GM10266 (cell line): ENCODE data around the gene ELFN2.

Experiments
- DNase-seq: peaks from one replicate; pipeline ENCODE4 v3.0.0; 2012; ENCODE audit errors: extremely low spot score
- CTCF ChIP-seq: IDR thresholded peaks from 2 replicates; pipeline ENCODE4 v1.5.1; 2012; ENCODE audit warnings: mild to moderate bottlenecking, low read depth; ENCODE audit not compliant: control insufficient read depth, insufficient read depth; ENCODE audit errors: missing control alignments

Gene ELFN2

GRCh38 chr22:37357446-37358075 lies 69.7 kb downstream of the ELFN2 start:
- no peak for TF ChIP-seq CTCF
- DNase-seq = no peak

DNA sequence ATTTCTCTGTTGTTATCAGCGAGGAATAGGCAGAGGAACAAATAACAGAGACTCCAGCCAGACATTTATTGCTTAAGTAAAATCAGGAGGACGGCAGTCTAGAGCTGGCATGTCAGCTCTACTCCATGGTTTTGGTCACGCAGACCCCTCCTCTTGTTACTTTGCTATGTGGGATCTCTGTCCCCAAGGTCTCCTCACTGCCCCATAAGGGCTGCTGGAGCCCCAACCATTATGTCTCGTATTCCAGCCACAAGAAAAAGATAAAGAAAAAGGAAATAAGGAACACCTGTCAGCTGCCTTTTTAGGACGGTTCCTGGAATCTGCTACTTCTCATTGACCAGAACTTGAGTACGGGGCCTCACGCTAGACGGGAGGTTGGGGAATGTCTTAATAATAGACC lies 70.4 kb downstream of the ELFN2 start:
- no peak for TF ChIP-seq CTCF
- no peak for DNase-seq

- DNase-seq = no peak
- no peak for TF ChIP-seq CTCF
Measured at GRCh38 chr22:37355174-37355573, 72.1 kb downstream of the ELFN2 start.

GRCh38 chr22:37354670-37355069 lies 72.6 kb downstream of the ELFN2 start:
- no peak for DNase-seq
- no peak for TF ChIP-seq CTCF

GRCh38 chr22:37354261-37354660 lies 73.0 kb downstream of the ELFN2 start:
- DNase-seq = no peak
- TF ChIP-seq CTCF = no peak

GRCh38 chr22:37353839-37354238 lies 73.4 kb downstream of the ELFN2 start:
- DNase-seq = no peak
- TF ChIP-seq CTCF = no peak

DNA sequence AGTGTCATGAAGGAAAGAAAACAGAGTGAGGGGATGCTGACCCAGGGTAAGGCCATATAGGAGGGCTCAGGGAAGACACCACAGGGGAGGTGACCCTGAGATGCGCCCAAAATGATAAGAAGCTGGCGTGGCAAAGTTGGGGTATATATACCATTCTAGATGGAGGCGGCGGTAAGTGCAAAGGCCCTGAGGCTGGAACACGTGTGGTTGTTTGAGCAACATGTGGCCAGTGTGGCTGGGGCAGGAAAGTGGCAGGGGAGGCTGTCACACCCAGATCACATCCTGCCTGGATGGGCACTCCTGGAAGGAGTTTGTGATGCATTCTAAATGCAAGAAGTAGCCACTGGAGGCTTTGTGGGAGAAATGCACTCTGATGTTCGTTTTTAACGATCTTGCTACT lies 74.8 kb downstream of the ELFN2 start:
- no peak for TF ChIP-seq CTCF
- DNase-seq = no peak
